Nephron (organoid): ENCODE results near the gene VPS45.
"Not testable (repeated sequence)": the region's sequence is repeated elsewhere in the genome, so short reads cannot be mapped to it uniquely, and the experiment has no call there.

Source experiments
- H3K27ac Mint-ChIP-seq, 3 experiments: 2 replicates each; pipeline ENCODE4 v1.8.0; 2020; ENCODE audit warnings: mixed read lengths in 3 of 3, mild to moderate bottlenecking in 2 of 3, moderate library complexity in 1 of 3
- H3K27me3 Mint-ChIP-seq: 2 replicates; pipeline ENCODE4 v1.8.0; 2021; ENCODE audit warnings: low read depth, mild to moderate bottlenecking, moderate library complexity, mixed read lengths
- H3K36me3 Mint-ChIP-seq: 2 replicates; pipeline ENCODE4 v1.8.0; 2020; ENCODE audit warnings: low read depth, mixed read lengths
- H3K4me1 Mint-ChIP-seq: 2 replicates; pipeline ENCODE4 v1.8.0; 2020; ENCODE audit warnings: mixed read lengths
- H3K4me3 Mint-ChIP-seq, 3 experiments: 2 replicates each; pipeline ENCODE4 v1.8.0; 2020; ENCODE audit warnings: mild to moderate bottlenecking in 3 of 3, mixed read lengths in 3 of 3, moderate library complexity in 2 of 3
- H3K9me3 Mint-ChIP-seq: 2 replicates; pipeline ENCODE4 v1.8.0; 2020; ENCODE audit warnings: mixed read lengths
- CTCF ChIP-seq, 3 experiments: fragments of 200-600 bp; sonication (generic); IDR thresholded peaks; one replicate each; pipeline ENCODE4 v1.5.0; 2021; ENCODE audit warnings: antibody characterized with exemption in 3 of 3; ENCODE audit not compliant: unreplicated experiment in 3 of 3

The VPS45 gene

GRCh38 chr1:150053926-150054325 lies 13.7 kb upstream of the VPS45 start:
- Mint-ChIP-seq H3K4me3 (no peak overlapping the region), H3K27ac (no peak overlapping the region), H3K9me3 (no peaks in the 10 kb centered on the region), H3K27me3 (no peaks in the 10 kb centered on the region), H3K36me3 (no peaks in the 10 kb centered on the region), H3K4me1 (no peaks in the 10 kb centered on the region)
- no peak for TF ChIP-seq CTCF (IDR thresholded peaks at IDR 0.05; ENCODE audit: unreplicated experiment in 3 of 3)

- not testable (repeated sequence) for H3K36me3 Mint-ChIP-seq, H3K9me3 Mint-ChIP-seq, H3K27me3 Mint-ChIP-seq, H3K27ac Mint-ChIP-seq, H3K4me1 Mint-ChIP-seq, H3K4me3 Mint-ChIP-seq
Measured at GRCh38 chr1:150055507-150055906, 12.1 kb upstream of the VPS45 start.

- Mint-ChIP-seq H3K36me3 (no peaks in the 10 kb centered on the region), H3K4me1 (peaks cover 7% of the 10 kb centered on the region), H3K4me3 (no peak overlapping the region), H3K9me3 (no peaks in the 10 kb centered on the region), H3K27ac (no peak overlapping the region), H3K27me3 (no peaks in the 10 kb centered on the region)
- TF ChIP-seq CTCF (IDR thresholded peaks at IDR 0.05; ENCODE audit: unreplicated experiment in 3 of 3), result no peak
Measured at GRCh38 chr1:150056407-150056806, 11.2 kb upstream of the VPS45 start.

GRCh38 chr1:150060260-150060659 lies 7.3 kb upstream of the VPS45 start:
- no peak for TF ChIP-seq CTCF (IDR thresholded peaks at IDR 0.05; ENCODE audit: unreplicated experiment in 3 of 3)
- Mint-ChIP-seq H3K9me3 (no peaks in the 10 kb centered on the region), H3K27me3 (no peaks in the 10 kb centered on the region), H3K27ac (peak overlapping the region in 1 of 3 experiments; percentile 12), H3K4me3 (no peak overlapping the region), H3K4me1 (peaks cover 12% of the 10 kb centered on the region), H3K36me3 (no peaks in the 10 kb centered on the region)

- Mint-ChIP-seq H3K36me3 (no peaks in the 10 kb centered on the region), H3K4me3 (peak overlapping the region in 1 of 3 experiments; percentile 20), H3K27ac (peak overlapping the region; percentile 65 to 86 (median 75)), H3K9me3 (no peaks in the 10 kb centered on the region), H3K4me1 (peaks cover 21% of the 10 kb centered on the region), H3K27me3 (no peaks in the 10 kb centered on the region)
- no peak for TF ChIP-seq CTCF (IDR thresholded peaks at IDR 0.05; ENCODE audit: unreplicated experiment in 3 of 3)
Measured at GRCh38 chr1:150061632-150062101, 5.9 kb upstream of the VPS45 start.

GRCh38 chr1:150062113-150062512 lies 5.5 kb upstream of the VPS45 start:
- Mint-ChIP-seq H3K36me3 (no peaks in the 10 kb centered on the region), H3K4me3 (no peak overlapping the region), H3K9me3 (no peaks in the 10 kb centered on the region), H3K27ac (peak overlapping the region; percentile 65 to 86 (median 75)), H3K4me1 (peaks cover 25% of the 10 kb centered on the region), H3K27me3 (no peaks in the 10 kb centered on the region)
- no peak for TF ChIP-seq CTCF (IDR thresholded peaks at IDR 0.05; ENCODE audit: unreplicated experiment in 3 of 3)
